Gastrocnemius medialis (tissue), 4 donors: ENCODE data around the gene IFITM10.

Experiments
- POLR2A ChIP-seq, 2 donors: fragments of 450-650 bp; IDR thresholded peaks; one replicate each; pipeline ENCODE4 v1.6.1; 2017; ENCODE audit warnings: antibody characterized with exemption in 2 of 2, mild to moderate bottlenecking in 2 of 2, moderate library complexity in 2 of 2
- TF ChIP-seq, protein P1 (sequence below), 5 experiments: fragments of 450-650 bp in 3 of 5; fragments of 200-600 bp in 2 of 5; sonication (generic) in 2 of 5; IDR thresholded peaks in 4 of 5; conservative IDR thresholded peaks in 1 of 5; 1 replicate in 4 of 5; 2 replicates in 1 of 5; pipeline ENCODE4 v1.5.1; 2016 to 2019; ENCODE audit warnings: antibody characterized with exemption in 5 of 5, mild to moderate bottlenecking in 3 of 5, moderate library complexity in 3 of 5

DNA sequence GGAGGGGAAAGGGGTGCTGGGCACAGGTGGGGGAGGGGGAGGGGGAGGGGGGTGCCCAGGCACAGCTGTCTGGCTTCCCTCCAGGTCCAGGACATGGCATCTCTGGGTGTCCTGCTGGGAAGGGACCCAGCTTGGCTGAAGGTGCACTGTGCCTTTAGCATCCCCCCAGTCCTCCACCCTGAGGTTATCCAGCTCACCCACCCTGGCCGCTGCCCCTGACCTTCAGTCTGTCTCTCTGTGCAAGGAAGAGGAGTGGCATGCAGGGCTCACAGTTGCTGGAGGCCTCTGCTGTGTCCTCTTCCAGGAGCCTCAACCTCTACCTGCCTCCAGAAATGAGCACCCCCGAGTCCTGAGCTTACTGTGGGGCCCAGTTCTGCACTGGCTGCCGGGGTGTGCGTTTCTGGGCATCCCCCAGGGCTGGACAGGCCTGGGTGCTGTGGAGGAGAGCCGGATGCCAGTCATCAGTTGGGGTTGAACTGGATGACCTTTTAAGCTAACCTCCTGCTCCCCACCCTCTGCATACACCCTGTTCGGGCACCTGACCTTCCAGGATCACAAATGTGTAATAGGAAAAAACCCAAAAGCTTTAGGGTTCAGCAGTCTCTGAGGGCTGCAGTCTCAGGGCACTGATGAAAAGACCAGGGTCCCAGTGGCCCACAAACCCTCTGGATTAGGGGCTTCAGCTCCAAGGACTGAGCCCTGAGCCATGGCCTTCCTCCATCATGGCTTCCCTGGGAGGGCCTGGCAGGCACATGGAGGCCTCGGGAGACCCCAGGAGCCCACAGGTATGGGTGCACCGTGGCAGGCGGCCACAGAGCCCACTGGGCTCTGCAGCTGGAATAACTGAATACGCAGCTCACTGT, 23.0 kb upstream of the IFITM10 start:
- TF ChIP-seq, protein P1, sequence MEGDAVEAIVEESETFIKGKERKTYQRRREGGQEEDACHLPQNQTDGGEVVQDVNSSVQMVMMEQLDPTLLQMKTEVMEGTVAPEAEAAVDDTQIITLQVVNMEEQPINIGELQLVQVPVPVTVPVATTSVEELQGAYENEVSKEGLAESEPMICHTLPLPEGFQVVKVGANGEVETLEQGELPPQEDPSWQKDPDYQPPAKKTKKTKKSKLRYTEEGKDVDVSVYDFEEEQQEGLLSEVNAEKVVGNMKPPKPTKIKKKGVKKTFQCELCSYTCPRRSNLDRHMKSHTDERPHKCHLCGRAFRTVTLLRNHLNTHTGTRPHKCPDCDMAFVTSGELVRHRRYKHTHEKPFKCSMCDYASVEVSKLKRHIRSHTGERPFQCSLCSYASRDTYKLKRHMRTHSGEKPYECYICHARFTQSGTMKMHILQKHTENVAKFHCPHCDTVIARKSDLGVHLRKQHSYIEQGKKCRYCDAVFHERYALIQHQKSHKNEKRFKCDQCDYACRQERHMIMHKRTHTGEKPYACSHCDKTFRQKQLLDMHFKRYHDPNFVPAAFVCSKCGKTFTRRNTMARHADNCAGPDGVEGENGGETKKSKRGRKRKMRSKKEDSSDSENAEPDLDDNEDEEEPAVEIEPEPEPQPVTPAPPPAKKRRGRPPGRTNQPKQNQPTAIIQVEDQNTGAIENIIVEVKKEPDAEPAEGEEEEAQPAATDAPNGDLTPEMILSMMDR (IDR thresholded peaks at IDR 0.05 in 4 of 5, conservative IDR thresholded peaks at IDR 0.05 in 1 of 5) = no peak
- no peak for TF ChIP-seq POLR2A (IDR thresholded peaks at IDR 0.05)
